PC-3 (cell line): ENCODE results near the gene MYL11.

Experiments
- CTCF ChIP-seq: fragments of 300-600 bp; sonication (generic); conservative IDR thresholded peaks from 2 replicates; pipeline ENCODE4 v1.5.1; 2017; ENCODE audit warnings: antibody characterized with exemption, low read depth, mild to moderate bottlenecking, low read length
- EZH2 ChIP-seq: fragments of 300-600 bp; sonication (generic); IDR thresholded peaks from one replicate; pipeline ENCODE4 v1.6.1; 2017; ENCODE audit warnings: antibody characterized with exemption, mild to moderate bottlenecking, low read length; ENCODE audit not compliant: unreplicated experiment

- TF ChIP-seq CTCF (no peak), EZH2 (no peak)
Measured at GRCh38 chr16:30407804-30408534, 33.4 kb downstream of the MYL11 start.
